Endothelial cell of umbilical vein (primary cell): ENCODE results near the gene ZFYVE9. TPM values are rescaled to one million over a fixed set of nuclear protein-coding genes. Genes with fewer than 3 reads are reported as not detected.

Experiments used
- BruUV-seq: library from RNA; stranded (reverse); fragments of 400-500 nt; replicated peaks from 2 replicates; lab custom pipeline; 2021; lab: Mats Ljungman, UMichigan
- CTCF ChIA-PET: fragments of 300-600, 350-600 bp; sonication (Branson Sonifier 250); formaldehyde crosslinking; loops from one replicate; lab custom pipeline; 2021; ENCODE audit warnings: antibody characterized with exemption, inconsistent platforms; lab: Charles Lee
- POLR2A ChIA-PET: fragments of 300-600, 350-600 bp; sonication (Branson Sonifier 250); formaldehyde crosslinking; loops from one replicate; lab custom pipeline; 2021; ENCODE audit warnings: antibody characterized with exemption, inconsistent platforms; lab: Charles Lee
- DNase-seq: peaks from one replicate; pipeline ENCODE4 v3.0.0-alpha.2; 2011; ENCODE audit warnings: low read depth, low spot score
- FAIRE-seq: peaks from 2 replicates; lab custom pipeline; 2011; peaks lifted over from hg19 to GRCh38; lab: Jason Lieb, UNC
- H2AFZ ChIP-seq: 2 replicates; pipeline ENCODE4 v1.6.0; 2012; ENCODE audit warnings: low read depth, low read length, control low read depth, inconsistent platforms
- H3K27ac ChIP-seq: 2 replicates; pipeline ENCODE4 v1.5.1; 2011; ENCODE audit warnings: low read depth, mild to moderate bottlenecking, control low read depth, low read length, moderate library complexity; ENCODE audit not compliant: insufficient read depth
- H3K27me3 ChIP-seq, 2 experiments: 2 replicates each; pipeline versions ENCODE4 v1.6.0 to v1.6.1; 2011; ENCODE audit warnings: low read length in 2 of 2, mixed read lengths in 1 of 2; ENCODE audit not compliant: control insufficient read depth in 2 of 2, insufficient read depth in 2 of 2
- H3K36me3 ChIP-seq, 2 experiments: 2 replicates in 1 of 2; 3 replicates in 1 of 2; pipeline ENCODE4 v1.5.1; 2011; ENCODE audit warnings: low read length in 2 of 2, mild to moderate bottlenecking in 1 of 2, moderate library complexity in 1 of 2; ENCODE audit not compliant: control insufficient read depth in 2 of 2, insufficient read depth in 2 of 2; ENCODE audit errors: extremely low read depth in 1 of 2
- H3K4me1 ChIP-seq: 3 replicates; pipeline ENCODE4 v1.5.1; 2011; ENCODE audit warnings: mild to moderate bottlenecking, low read length; ENCODE audit not compliant: control insufficient read depth, insufficient read depth; ENCODE audit errors: extremely low read depth
- H3K4me2 ChIP-seq: 2 replicates; pipeline ENCODE4 v1.6.1; 2011; ENCODE audit warnings: low read length, control low read depth, mixed read lengths; ENCODE audit not compliant: insufficient read depth
- H3K4me3 ChIP-seq, 3 experiments: fragments of 200-600 bp in 1 of 3; sonication (generic), shearing (Covaris generic) in 1 of 3; replicated peaks in 1 of 3; 2 replicates each; pipeline ENCODE4 v1.5.1; 2011 to 2016; ENCODE audit warnings: control low read depth in 3 of 3, low read length in 3 of 3, mild to moderate bottlenecking in 2 of 3, inconsistent platforms in 1 of 3, low read depth in 1 of 3, moderate library complexity in 1 of 3; ENCODE audit not compliant: insufficient read depth in 1 of 3
- H3K79me2 ChIP-seq: 2 replicates; pipeline ENCODE4 v1.6.0; 2012; ENCODE audit warnings: low read length, inconsistent platforms; ENCODE audit not compliant: control insufficient read depth, insufficient read depth
- H3K9ac ChIP-seq: replicated peaks from 2 replicates; pipeline ENCODE3; 2011; ENCODE audit warnings: low read length, control low read depth; ENCODE audit not compliant: insufficient read depth; ENCODE audit errors: extremely low read depth
- H3K9me1 ChIP-seq: replicated peaks from 3 replicates; pipeline ENCODE4 v1.6.0; 2011; ENCODE audit warnings: mild to moderate bottlenecking, low read length; ENCODE audit not compliant: control insufficient read depth, insufficient read depth; ENCODE audit errors: extremely low read depth
- H3K9me3 ChIP-seq: replicated peaks from 2 replicates; pipeline ENCODE4 v1.5.1; 2012; ENCODE audit warnings: low read length, inconsistent platforms; ENCODE audit not compliant: control insufficient read depth, insufficient read depth
- H4K20me1 ChIP-seq: replicated peaks from 2 replicates; pipeline ENCODE3; 2011; ENCODE audit warnings: mild to moderate bottlenecking, low read length; ENCODE audit not compliant: control insufficient read depth, insufficient read depth; ENCODE audit errors: extremely low read depth
- EZH2 ChIP-seq: IDR thresholded peaks from 2 replicates; pipeline ENCODE4 v1.6.1; 2012; ENCODE audit warnings: borderline replicate concordance, low read depth, mild to moderate bottlenecking, moderate library complexity, low read length, inconsistent platforms; ENCODE audit not compliant: severe bottlenecking
- FOS ChIP-seq: IDR thresholded peaks from 2 replicates; pipeline ENCODE4 v1.6.1; 2011; ENCODE audit warnings: mild to moderate bottlenecking, low read length, moderate library complexity, borderline replicate concordance; ENCODE audit not compliant: insufficient read depth
- GATA2 ChIP-seq: IDR thresholded peaks from 2 replicates; pipeline ENCODE4 v1.7.0; 2011; ENCODE audit warnings: low read depth, mild to moderate bottlenecking, moderate library complexity, mixed read lengths, low read length; ENCODE audit not compliant: insufficient read length, insufficient read depth
- JUN ChIP-seq: IDR thresholded peaks from 2 replicates; pipeline ENCODE4 v1.6.1; 2011; ENCODE audit warnings: borderline replicate concordance, low read depth; ENCODE audit not compliant: insufficient read length, insufficient read depth
- MYC ChIP-seq: IDR thresholded peaks from one replicate; pipeline ENCODE4 v1.6.1; 2011; ENCODE audit warnings: mild to moderate bottlenecking, low read depth, low read length
- POLR2AphosphoS5 ChIP-seq: IDR thresholded peaks from 2 replicates; pipeline ENCODE4 v1.6.1; 2012; ENCODE audit warnings: low read depth, mild to moderate bottlenecking, control low read depth, low read length, moderate library complexity; ENCODE audit not compliant: insufficient read depth
- dilution Hi-C: fragments of 300-500 bp; cut with MboI; formaldehyde crosslinking; loops from one replicate; pipeline ENCODE4 v1.15.0; 2019; ENCODE audit warnings: low sequenced_read_pairs; ENCODE audit not compliant: extremely low pct_ligation_motif_present
- intact Hi-C: fragments of 100-400 bp; cut with micrococcal nuclease; formaldehyde crosslinking; loops from one replicate; pipeline ENCODE4 v1.10.0; 2022
- polyA plus RNA-seq, 4 experiments: library from polyadenylated mRNA; depleted of rRNA in 3 of 4; stranded (reverse) in 3 of 4; unstranded in 1 of 4; fragments of >200 nt; gene quantifications; 2 replicates each; pipeline versions ENCODE4 v1.2.1 to v1.2.3, GENCODE V29; 2011 to 2012; ENCODE audit warnings: missing spikeins in 1 of 4
- total RNA-seq: library from RNA; stranded (reverse); gene quantifications from 2 replicates; pipeline ENCODE4 v1.2.3, GENCODE V29; 2021
- TF ChIP-seq, protein P1 (sequence below): IDR thresholded peaks from 2 replicates; pipeline ENCODE4 v1.6.1; 2011; ENCODE audit not compliant: insufficient read depth, insufficient read length

The ZFYVE9 gene
- total and polyA plus RNA-seq, 2 donors (not counting 3 experiments of a cell fraction or from before 2014, with no cell fraction given), result 4.1 to 16.8 TPM

GRCh38 chr1:52239708-52240001 is 97.8 kb downstream of the ZFYVE9 start:
- H3K9ac ChIP-seq, result no peak overlapping the region
- ChIA-PET POLR2A (no interaction called here), CTCF (interaction anchor here (1.1 to 1.2 kb wide), 2 partner anchors 57 to 91 kb away, joined by 3 to 5 read pairs; no protein-coding TSS in a partner anchor)
- no peaks in the 10 kb centered on the region for H3K79me2 ChIP-seq
- no peak overlapping the region for H3K27ac ChIP-seq
- no peaks in the 10 kb centered on the region for H4K20me1 ChIP-seq
- peak overlapping the region; percentile 93 for H3K4me2 ChIP-seq
- H3K4me3 ChIP-seq, result no peak overlapping the region
- intact Hi-C loops, result no loop called here
- no peak for DNase-seq
- dilution Hi-C loops, result no loop called here
- H3K9me1 ChIP-seq, result no peaks in the 10 kb centered on the region
- no peak for FAIRE-seq
- H3K9me3 ChIP-seq, result no peaks in the 10 kb centered on the region
- TF ChIP-seq FOS, result no peak
- no peak for TF ChIP-seq MYC
- no peak for TF ChIP-seq POLR2AphosphoS5
- TF ChIP-seq GATA2, result no peak
- no peak for TF ChIP-seq JUN
- TF ChIP-seq, protein P1, sequence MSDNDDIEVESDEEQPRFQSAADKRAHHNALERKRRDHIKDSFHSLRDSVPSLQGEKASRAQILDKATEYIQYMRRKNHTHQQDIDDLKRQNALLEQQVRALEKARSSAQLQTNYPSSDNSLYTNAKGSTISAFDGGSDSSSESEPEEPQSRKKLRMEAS, result no peak
- TF ChIP-seq EZH2, result no peak
- H2AFZ ChIP-seq, result no peak overlapping the region
- BruUV-seq, result no TSS peak
- no peaks in the 10 kb centered on the region for H3K36me3 ChIP-seq
- H3K27me3 ChIP-seq, result no peaks in the 10 kb centered on the region
- H3K4me1 ChIP-seq, result peaks cover 41% of the 10 kb centered on the region

DNA sequence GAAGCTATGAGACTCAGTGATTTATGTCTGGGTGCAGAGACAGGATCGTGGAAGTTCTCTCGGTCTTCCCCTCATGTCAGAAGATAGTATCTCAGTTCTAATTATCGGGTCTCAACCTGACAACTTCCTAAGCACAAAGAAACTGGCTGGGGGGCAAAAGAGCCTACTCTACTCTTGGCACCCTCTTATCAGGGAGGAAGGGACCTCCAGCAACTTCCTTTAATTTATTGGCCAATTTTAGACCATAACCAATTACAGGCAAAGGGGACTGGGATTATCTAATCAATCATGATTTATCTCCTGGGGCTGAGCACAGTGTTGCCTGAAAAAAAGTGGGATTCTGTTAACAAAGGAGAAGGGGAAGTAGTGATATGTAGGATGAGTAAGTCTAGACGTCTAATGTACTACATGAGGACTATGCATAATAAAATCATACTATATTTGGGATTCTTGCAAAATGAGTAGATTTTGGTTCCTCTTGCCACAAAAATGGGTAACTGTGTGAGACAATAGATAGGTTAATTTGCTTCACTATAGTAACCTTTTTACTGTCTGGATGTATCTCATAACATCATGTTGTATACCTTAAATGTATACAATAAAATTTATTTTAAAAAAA is 98.8 kb downstream of the ZFYVE9 start:
- intact Hi-C loops, result no loop called here
- DNase-seq (peak; percentile 55), FAIRE-seq (no peak)
- Histone ChIP-seq H3K79me2 (no peaks in the 10 kb centered on the region), H3K36me3 (no peaks in the 10 kb centered on the region), H2AFZ (no peak overlapping the region), H3K27ac (no peak overlapping the region), H3K4me3 (no peak overlapping the region), H3K27me3 (no peaks in the 10 kb centered on the region), H3K4me2 (peak overlapping the region; percentile 55), H4K20me1 (no peaks in the 10 kb centered on the region), H3K9ac (no peak overlapping the region), H3K9me1 (no peaks in the 10 kb centered on the region), H3K4me1 (peaks cover 41% of the 10 kb centered on the region), H3K9me3 (no peaks in the 10 kb centered on the region)
- no peak for TF ChIP-seq JUN
- peak; percentile 85 for TF ChIP-seq GATA2
- TF ChIP-seq FOS, result peak; percentile 5
- BruUV-seq, result no TSS peak
- CTCF ChIA-PET, result interaction anchor here (0.6 to 1.4 kb wide), 6 partner anchors 13 to 98 kb away, joined by 3 to 5 read pairs (median 4); partner anchors contain the start of gene ZFYVE9
- POLR2A ChIA-PET, result no interaction called here
- dilution Hi-C loops, result no loop called here
